Esophagus (tissue), 2 donors: ENCODE measurements around the gene DAB2IP. TPM values are rescaled to one million over a fixed set of nuclear protein-coding genes. Genes with fewer than 3 reads are reported as not detected.

Experiments
- H3K27ac ChIP-seq, 2 donors: one replicate each; pipeline ENCODE4 v1.5.1; 2013; ENCODE audit warnings: low read depth in 2 of 2, mild to moderate bottlenecking in 2 of 2, inconsistent platforms in 1 of 2, low read length in 1 of 2, moderate library complexity in 1 of 2
- H3K27me3 ChIP-seq, 2 donors: one replicate each; pipeline ENCODE4 v1.6.1; 2013; ENCODE audit warnings: low read length in 2 of 2, control low read depth in 1 of 2, mild to moderate bottlenecking in 1 of 2; ENCODE audit not compliant: insufficient read depth in 2 of 2, control insufficient read depth in 1 of 2
- H3K36me3 ChIP-seq, 2 donors: one replicate each; pipeline ENCODE4 v1.6.1; 2013; ENCODE audit warnings: low read length in 1 of 2; ENCODE audit not compliant: control insufficient read depth in 2 of 2, insufficient read depth in 2 of 2
- H3K4me1 ChIP-seq, 2 donors: one replicate each; pipeline ENCODE4 v1.6.1; 2013; ENCODE audit warnings: low read length in 1 of 2; ENCODE audit not compliant: control insufficient read depth in 2 of 2, insufficient read depth in 2 of 2
- H3K4me3 ChIP-seq, 2 donors: one replicate each; pipeline ENCODE4 v1.5.1; 2013; ENCODE audit warnings: low read length in 2 of 2, mild to moderate bottlenecking in 2 of 2, low read depth in 1 of 2, moderate library complexity in 1 of 2
- H3K9me3 ChIP-seq, 2 donors: one replicate each; pipeline ENCODE4 v1.6.1; 2013; ENCODE audit warnings: mild to moderate bottlenecking in 2 of 2, low read depth in 1 of 2, low read length in 1 of 2, moderate library complexity in 1 of 2; ENCODE audit not compliant: control insufficient read depth in 2 of 2, insufficient read depth in 1 of 2
- WGBS, 2 donors: extraction: QIAGEN DNeasy Blood & Tissue Kit; methylation state at CpG; one replicate each; pipeline ENCODE4 v1.1.7; 2013; 5-methylcytosine and 5-hydroxymethylcytosine counted together
- polyA plus RNA-seq, 2 donors: library from polyadenylated mRNA; stranded (reverse); fragments of 200-250 nt; gene quantifications; one replicate each; pipeline ENCODE4 v1.2.3, GENCODE V29; 2013
- donor health status: healthy with polysubstance abuse.
- donor health status: Bipolar disorder and iron deficiency.

The DAB2IP gene
- polyA plus RNA-seq, 2 donors = 16.7 to 26.4 TPM

DNA sequence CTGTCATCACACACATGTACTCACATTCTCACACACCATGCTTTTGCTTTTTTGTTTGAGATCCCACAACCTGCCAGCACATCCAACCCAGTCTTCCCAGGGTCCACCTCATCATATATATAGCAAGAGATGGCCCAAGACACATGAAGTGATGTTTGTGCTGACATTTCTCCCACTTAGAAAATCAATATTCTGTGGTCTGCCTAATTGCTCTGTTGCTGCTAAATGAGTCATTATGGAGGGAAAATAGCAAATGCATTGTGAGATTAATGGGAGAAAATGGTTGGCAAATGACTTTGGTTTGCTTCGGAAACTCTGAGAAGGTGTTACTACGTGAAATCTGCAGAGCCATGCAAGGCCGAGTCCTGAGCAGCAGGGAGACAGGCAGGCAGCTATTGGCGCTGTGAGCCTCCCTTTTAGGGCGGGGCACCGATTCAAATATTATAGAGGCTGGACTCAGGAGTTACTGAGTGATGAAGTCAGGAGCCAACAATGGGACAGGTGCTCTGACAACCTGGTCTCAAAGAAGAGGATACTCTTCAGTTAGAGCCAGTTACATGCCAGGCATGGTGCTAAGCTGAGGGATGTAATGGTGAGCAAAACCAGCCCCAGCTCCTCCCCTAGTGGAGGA is 62.8 kb downstream of the DAB2IP start:
- peaks cover 5 to 29% of the 10 kb centered on the region in 2 donors for H3K4me1 ChIP-seq
- no peak overlapping the region for H3K27ac ChIP-seq
- no peaks in the 10 kb centered on the region for H3K9me3 ChIP-seq
- no peak overlapping the region for H3K4me3 ChIP-seq
- 75 to 77% methylated on average over 6 of the region's 6 CpGs for WGBS, 2 donors
- no peaks in the 10 kb centered on the region for H3K36me3 ChIP-seq
- no peaks in the 10 kb centered on the region for H3K27me3 ChIP-seq

DNA sequence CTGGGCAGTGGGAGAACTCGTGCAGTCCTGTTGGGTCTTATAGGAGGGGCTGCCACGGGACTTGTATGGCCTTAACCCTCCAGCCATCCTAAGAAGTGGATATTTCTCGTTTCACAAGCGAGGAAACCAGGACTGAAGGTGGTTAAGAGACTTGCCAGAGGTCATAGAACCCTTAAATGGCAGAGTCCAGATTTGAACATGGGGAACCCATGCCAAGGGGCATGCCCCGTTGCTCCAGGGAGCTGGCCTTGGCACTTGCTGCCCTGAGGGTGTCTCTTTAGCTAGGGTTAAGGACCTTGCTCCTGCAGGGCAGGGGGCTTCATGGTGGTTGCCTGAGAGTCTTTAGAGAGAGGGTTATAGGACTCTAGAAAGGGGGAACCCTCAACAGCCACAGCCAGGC is 63.4 kb downstream of the DAB2IP start:
- Histone ChIP-seq H3K27me3 (no peaks in the 10 kb centered on the region), H3K27ac (no peak overlapping the region), H3K4me1 (peaks cover 5 to 34% of the 10 kb centered on the region in 2 donors), H3K9me3 (no peaks in the 10 kb centered on the region), H3K4me3 (no peak overlapping the region), H3K36me3 (no peaks in the 10 kb centered on the region)
- WGBS, 2 donors = 84 to 88% methylated on average over 5 of the region's 5 CpGs

DNA sequence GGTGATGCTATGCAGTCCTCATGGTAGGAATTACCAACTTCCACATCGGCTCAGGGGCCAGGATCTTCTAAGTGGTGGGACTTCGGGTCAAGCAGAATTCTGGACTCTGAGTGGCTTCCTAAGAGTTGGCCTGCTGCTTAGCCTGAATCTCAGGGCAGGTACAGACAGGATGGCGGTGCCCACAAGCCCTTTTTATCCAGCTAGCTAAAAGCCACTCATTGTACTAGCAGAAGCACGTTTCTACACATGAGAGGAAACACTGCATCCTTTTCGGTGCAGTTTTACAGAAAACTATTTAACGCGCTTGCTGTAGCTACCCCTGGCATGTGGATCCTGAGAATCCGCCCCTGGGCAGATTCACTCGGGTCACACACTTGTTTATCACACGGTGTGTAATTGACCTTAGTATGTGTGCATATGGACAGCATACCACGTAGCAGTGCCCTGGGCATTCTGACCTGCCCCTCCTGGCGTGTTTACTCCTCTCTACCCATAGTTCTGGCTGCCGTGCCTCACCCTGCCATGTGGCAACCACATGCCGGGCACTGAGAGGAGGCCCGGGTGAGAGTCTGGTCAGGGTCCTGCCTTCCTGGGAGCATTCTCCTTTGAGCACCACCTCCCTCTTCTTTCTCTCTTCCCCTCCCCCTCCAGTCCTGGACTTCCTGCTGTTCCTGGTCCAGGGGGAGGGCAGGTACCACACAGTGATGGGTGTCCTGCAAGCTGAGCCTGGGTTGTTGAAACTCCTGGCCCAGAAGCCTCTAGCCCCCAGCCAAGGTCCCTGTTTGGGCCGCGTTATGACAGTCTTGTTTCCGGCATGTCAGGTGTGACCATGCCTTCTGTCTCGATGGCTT is 65.9 kb downstream of the DAB2IP start:
- WGBS, 2 donors = 53 to 68% methylated on average over 19 of the region's 19 CpGs
- Histone ChIP-seq H3K4me3 (no peak overlapping the region), H3K36me3 (no peaks in the 10 kb centered on the region), H3K9me3 (no peaks in the 10 kb centered on the region), H3K4me1 (peaks cover 6 to 44% of the 10 kb centered on the region in 2 donors), H3K27me3 (no peaks in the 10 kb centered on the region), H3K27ac (peak overlapping the region; percentile 29 to 64)

DNA sequence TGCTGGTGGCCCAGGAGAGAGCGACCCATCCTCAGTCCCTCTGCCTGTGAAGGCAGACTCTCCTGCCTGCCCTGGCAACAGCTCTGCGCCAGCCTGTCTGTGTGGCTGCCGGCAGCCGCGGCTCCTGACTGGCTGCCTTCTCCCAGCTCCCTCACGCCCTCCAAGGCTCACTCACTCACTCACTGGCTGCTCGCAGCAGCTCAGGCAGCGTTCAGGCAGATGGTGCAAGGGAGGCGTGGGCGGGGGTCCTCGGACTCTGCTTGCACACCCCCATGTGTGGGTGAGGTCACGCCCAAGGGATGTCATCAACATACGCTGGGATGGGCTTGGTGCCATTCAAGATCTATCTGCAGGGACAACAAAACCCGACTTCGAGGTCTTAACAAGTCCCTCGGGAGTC is 66.7 kb downstream of the DAB2IP start:
- no peaks in the 10 kb centered on the region for H3K9me3 ChIP-seq
- H3K4me3 ChIP-seq = no peak overlapping the region
- peak overlapping the region; percentile 29 to 64 for H3K27ac ChIP-seq
- 41 to 53% methylated on average over 16 of the region's 16 CpGs for WGBS, 2 donors
- no peaks in the 10 kb centered on the region for H3K36me3 ChIP-seq
- H3K27me3 ChIP-seq = no peaks in the 10 kb centered on the region
- H3K4me1 ChIP-seq = peaks cover 4 to 46% of the 10 kb centered on the region in 2 donors

DNA sequence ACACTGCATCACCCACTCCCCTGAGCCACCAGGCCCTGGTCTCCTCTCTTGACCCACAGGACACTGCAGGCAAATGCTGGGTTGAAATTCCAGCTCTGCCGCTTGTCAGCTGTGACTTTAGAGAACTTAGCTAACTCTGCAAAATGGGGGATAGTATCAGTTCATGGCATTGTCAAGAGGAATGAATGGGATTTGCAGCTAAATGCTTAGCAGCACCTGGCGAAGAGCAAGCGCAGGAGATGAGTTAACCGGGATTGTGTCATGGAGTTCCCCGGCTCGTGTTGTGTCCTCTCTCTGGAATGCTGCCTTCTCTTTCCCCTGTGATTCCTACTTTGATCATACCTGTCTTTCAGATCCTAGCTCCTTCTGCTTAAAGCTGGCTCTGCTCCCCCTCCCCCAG is 67.1 kb downstream of the DAB2IP start:
- Histone ChIP-seq H3K9me3 (no peaks in the 10 kb centered on the region), H3K4me3 (no peak overlapping the region), H3K36me3 (no peaks in the 10 kb centered on the region), H3K27ac (peak overlapping the region in 1 of 2 donors; percentile 64), H3K4me1 (peaks cover 7 to 49% of the 10 kb centered on the region in 2 donors), H3K27me3 (no peaks in the 10 kb centered on the region)
- WGBS, 2 donors = 65 to 72% methylated on average over 6 of the region's 6 CpGs

DNA sequence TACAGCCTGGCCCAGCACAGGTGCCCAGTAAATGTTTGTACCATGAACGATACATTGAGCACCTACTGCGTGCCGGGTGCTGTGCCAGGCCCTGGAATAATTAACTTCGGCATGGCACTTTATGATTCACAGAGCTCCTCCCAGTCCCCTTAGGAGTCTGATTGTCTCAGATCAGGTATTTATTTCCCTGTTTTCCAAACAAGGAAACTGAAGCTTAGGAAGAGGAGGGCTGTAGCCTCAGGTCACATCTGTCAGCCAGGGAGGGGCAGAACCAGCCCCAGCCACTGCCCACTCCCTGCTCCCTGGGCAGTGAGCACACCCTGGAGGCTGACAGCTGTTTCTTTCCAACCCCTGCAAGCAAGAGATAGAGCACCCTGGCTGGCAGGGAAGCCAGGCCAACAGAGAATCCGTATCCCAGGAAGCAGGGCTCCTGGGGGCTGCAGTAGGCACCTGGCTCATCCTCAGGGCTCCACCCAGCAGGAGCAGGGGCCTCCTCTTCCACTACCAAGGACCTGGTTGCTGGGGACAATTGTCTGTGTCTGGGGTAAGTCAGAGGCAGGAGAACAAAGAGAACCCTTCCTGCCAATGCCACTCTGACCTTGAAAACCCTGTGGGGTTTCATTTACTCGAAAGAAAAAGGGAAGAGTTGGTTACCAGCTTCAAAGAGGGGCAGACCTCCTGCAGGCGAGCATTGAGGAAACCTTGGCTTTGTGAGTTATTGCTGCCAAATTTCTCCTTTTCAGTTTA is 69.0 kb downstream of the DAB2IP start:
- Histone ChIP-seq H3K27me3 (no peaks in the 10 kb centered on the region), H3K27ac (peak overlapping the region; percentile 69 to 79), H3K9me3 (no peaks in the 10 kb centered on the region), H3K36me3 (no peaks in the 10 kb centered on the region), H3K4me1 (peaks cover 10 to 62% of the 10 kb centered on the region in 2 donors), H3K4me3 (no peak overlapping the region)
- WGBS, 2 donors = 35 to 39% methylated on average over 7 of the region's 7 CpGs

DNA sequence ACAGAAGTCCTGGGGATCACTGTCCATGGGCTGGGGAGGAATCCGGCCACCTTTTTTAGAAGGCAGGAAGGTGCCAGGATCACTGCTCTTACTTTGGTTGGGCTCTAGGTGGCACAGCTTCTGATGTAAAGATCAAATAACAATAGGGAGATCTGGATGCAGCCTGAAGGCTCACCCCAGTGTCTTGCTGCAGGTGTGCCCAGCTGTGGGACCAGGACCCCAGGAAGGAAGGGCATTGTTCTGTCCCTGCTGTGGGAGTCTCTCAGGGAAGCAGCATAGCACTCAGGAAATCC is 69.6 kb downstream of the DAB2IP start:
- H3K36me3 ChIP-seq = no peaks in the 10 kb centered on the region
- WGBS, 2 donors = 33 to 61% methylated on average over 1 of the region's 1 CpG
- H3K4me1 ChIP-seq = peaks cover 10 to 64% of the 10 kb centered on the region in 2 donors
- H3K4me3 ChIP-seq = no peak overlapping the region
- no peaks in the 10 kb centered on the region for H3K27me3 ChIP-seq
- H3K9me3 ChIP-seq = no peaks in the 10 kb centered on the region
- peak overlapping the region; percentile 35 to 69 for H3K27ac ChIP-seq

DNA sequence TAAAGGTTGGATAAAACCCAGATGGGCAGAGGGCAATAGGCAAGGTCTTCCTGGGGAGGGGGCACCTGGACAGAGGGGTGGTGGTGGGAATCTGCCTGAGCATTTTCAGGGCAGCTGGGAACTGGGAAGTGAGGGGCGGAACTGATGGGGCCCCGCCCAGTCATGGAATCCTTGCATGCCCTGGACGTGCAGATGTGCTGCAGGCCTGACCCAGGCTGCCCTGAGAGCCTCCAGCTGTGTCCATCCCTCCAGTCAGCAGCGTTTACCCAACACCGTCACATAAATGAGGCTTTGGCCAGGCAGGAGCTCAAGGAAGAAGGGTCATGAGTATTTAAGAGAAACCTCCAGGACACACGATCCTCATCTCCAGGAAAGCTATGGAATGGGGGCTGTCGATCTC is 70.3 kb downstream of the DAB2IP start:
- peak overlapping the region in 1 of 2 donors; percentile 15 for H3K27ac ChIP-seq
- H3K36me3 ChIP-seq = no peaks in the 10 kb centered on the region
- no peaks in the 10 kb centered on the region for H3K9me3 ChIP-seq
- H3K4me1 ChIP-seq = peaks cover 10 to 67% of the 10 kb centered on the region in 2 donors
- WGBS, 2 donors = 62 to 72% methylated on average over 7 of the region's 7 CpGs
- H3K27me3 ChIP-seq = no peaks in the 10 kb centered on the region
- H3K4me3 ChIP-seq = no peak overlapping the region

DNA sequence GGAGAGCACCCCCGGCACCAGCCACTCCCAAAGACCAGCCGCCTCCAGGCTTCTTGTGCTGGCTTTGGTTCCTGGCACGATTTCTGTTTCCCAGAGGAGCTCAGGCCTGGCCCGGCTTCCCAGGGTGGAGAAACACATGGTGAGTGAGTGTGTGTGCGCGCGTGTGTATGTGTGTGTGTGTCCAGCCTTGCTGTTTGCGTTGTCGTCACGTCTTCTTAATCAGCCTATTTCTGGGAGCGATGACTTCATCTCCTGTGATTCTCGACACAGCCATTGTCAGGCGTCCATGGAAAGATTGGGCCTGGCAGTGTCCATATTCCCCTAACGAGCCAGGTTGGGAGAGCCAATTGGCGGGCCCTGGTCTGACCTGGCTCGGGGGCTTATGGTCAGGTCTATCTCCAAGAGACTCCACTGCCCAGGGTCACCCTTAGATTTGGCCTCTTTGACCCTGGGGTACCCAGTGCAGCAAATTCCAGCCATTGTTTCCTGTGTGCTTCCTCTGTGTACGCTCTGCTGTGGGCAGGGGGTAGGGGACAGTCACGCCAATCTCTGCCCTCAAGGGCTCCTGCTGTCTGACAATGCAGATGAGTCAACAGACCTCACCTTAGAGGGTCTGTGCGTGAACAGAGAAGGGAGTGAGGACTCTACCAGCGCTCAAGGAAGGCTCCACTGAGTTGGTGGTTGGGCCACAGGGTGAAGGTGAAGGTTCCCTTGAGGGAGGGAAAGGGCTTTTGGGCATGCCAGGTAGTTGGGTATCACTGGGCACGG is 73.8 kb downstream of the DAB2IP start:
- whole genome bisulfite sequencing, 2 donors = 37 to 55% methylated on average over 21 of the region's 21 CpGs
- Histone ChIP-seq H3K4me3 (no peak overlapping the region), H3K36me3 (no peaks in the 10 kb centered on the region), H3K9me3 (no peaks in the 10 kb centered on the region), H3K27me3 (no peaks in the 10 kb centered on the region), H3K27ac (peak overlapping the region; percentile 76 to 87), H3K4me1 (peaks cover 12 to 44% of the 10 kb centered on the region in 2 donors)
